ENCODE data around the gene PYCR2.
A peak's percentile ranks its signal among the peaks of the same experiment; 100 is the strongest.

The PYCR2 gene

DNA sequence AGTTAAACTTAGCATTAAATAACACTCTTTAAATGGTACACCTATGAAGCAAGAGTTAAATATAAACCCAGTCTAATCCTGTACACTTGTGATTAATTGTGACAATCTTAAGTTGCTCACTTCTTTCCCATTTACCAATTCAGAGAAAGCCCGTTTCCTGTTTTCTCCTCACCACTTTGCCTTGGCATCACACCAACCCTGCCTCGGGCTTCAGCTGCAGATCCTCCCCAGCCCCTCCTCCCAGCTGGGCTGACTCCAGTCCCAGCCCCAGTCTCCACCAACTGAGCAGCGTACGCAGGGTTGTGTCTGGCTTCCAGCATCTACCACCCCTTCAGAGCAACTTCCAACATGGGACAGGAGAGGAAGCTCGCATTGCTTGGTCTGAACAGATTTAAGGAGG is 4.1 kb downstream of the PYCR2 start:
- no peak for DNase-seq (ENCODE audit: low read depth in 3 of 3)

DNA sequence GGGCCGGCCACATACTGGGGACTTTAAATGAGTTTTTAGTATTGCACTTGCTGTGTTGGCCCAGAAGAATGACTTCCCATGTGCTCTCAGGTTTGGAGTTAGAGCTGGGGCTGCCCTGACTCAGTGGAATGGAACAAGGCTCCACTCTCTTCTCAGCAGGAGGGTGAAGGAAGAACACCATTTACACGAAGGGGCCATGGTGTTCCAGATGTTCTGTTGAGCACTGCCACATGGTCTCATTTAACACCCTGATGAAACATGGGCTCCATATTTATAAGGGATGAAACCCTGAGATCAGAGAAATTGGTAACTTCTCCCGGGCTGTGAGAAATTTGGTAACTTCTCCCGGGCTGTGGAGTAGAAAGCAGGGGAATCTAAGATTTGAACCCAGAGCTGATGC is 5.8 kb downstream of the PYCR2 start:
- DNase-seq (ENCODE audit: low read depth in 3 of 3) = no peak

DNA sequence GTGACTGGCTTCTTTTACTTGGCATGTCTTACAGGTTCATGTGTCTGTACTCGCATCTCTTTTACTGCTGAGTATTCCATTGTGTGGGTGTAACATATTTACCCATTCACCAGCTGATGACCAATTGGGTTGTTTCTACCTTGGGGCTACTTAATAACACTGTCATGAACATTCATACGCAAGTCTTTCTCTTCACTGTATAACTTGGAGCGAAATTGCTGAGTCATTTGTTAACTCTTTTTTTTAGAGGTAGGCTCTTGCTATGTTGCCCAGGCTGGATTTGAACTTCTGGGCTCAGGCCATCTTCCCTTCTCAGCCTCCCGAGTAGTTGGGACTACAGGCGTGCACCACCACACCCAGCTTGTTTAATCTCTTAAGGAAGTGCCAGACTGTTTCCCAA is 6.5 kb downstream of the PYCR2 start:
- DNase-seq (ENCODE audit: low read depth in 3 of 3) = no peak

DNA sequence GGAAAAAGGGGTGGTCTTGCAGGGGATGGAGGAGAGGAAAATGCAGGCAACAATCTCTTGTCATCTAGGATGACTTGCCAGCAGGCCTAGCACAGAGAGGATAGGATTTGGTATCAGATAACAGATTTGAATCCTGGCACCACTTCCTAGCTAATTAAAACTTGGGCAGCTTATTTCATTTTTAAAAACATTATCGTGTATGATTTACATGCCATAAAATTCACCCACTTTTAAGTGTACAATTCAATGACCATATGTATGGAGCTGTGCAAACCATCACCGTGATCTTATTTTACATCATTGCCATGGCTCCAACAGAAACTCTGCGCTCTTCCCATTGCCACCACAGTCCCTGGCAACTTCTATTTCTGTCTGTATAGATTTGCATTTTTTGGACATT is 6.9 kb downstream of the PYCR2 start:
- DNase-seq (ENCODE audit: low read depth in 3 of 3) = no peak

DNA sequence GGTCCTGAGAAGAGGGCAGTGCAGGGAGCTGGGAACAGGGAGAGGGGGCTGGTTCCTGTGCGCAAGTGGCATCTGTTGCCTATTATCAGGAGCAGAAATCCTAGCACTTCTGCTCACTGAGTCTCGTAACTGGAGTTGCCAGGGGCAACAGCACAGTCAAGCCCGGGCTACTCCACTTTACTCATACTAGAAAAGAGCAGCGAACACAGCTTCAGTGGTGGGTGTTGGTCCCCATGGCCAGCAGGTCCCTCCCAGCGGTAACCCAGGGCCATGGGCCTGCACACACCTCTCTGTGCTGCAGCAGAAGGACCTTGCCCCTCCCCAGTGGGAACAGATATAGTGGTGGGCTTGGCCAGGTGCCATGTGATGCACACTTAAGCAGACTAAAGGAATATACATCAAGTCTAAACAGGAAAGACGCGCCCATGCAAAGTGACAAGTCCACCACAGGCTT is 8.5 kb downstream of the PYCR2 start:
- no peak for DNase-seq (ENCODE audit: low read depth in 3 of 3)

DNA sequence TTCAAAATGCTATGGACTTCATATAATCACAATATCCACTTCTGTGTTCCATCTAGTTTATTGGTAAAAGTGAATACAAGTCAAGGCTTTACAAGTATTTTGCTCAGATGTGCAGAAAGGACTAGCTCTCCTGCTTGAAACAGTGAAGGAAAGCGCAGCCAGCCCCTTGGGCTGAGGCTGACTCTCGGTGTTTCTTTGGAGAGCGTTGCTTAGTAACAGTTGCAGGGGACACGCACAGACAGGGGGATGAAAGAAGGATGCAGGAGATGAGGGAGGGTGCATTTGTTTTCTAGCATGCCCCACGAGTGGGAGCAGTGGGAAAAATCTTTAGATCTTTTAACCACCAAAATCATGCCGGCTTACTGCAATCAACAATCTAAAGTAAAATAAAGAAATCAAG is 9.1 kb downstream of the PYCR2 start:
- no peak for DNase-seq (ENCODE audit: low read depth in 3 of 3)

DNA sequence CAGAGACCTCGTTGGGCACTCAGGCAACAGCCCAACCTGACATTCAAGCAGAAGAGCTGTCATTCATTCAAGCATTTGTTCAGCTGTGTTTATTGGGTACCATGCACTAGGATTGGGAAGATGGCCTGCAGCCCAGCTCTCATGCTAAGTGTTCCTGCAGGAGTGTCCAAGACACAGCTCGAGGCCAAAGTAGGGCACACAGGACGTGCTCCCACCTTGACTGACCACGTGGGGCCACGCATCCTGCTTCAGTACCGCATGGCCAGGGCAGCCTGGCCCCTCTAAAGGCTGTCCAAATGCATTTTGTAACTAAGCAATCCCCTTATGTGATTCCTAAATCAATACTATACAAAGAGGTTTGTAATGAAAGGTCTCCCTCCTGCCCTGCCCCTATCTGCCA is 9.7 kb downstream of the PYCR2 start:
- no peak for DNase-seq (ENCODE audit: low read depth in 3 of 3)

DNA sequence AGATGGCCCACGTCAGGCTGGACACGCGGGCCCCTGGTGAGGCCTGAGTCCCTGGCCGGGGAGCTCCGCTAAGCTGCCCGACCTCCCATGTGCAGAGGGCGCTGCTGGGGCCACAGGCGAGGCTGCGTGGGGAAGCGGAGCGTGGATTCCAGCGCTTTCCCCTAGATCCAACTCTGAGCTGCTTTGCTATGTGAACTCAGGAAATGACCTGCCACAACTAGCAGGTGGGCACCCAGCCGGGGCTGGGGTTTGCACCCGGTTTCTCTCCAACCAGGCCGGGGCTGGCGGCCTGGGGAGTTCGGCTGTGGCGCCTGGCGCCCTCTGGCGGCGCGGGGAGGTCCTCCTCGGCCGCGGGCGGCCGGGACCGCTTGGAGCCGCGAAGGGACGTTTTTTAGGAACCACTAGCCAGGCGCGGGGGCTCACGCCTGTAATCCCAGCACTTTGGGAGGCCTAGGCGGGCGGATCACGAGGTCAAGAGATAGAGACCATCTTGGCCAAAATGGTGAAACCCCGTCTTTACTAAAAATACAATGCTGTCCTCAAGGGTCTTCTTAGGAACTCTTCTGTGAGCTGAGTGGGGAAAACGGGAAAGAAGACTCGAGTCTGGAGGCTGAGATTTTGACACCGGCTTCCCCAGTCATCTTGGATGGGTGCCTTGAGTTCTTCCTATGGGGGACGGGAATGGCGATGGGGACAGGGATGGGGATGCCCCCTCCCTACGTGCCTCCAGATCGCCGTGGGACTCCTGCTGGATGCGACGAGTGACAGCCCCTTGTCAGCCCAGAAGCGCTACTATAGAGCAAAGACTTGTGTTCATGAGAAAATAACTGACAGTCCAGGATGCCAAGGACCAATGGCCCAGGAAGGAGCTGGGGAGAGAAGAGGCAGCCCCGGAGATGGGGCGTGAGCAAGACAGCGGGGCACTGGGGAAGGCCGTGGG is 12.6 kb downstream of the PYCR2 start:
- DNase-seq (ENCODE audit: low read depth in 3 of 3) = peak; percentile 46 to 61 (median 49)

DNA sequence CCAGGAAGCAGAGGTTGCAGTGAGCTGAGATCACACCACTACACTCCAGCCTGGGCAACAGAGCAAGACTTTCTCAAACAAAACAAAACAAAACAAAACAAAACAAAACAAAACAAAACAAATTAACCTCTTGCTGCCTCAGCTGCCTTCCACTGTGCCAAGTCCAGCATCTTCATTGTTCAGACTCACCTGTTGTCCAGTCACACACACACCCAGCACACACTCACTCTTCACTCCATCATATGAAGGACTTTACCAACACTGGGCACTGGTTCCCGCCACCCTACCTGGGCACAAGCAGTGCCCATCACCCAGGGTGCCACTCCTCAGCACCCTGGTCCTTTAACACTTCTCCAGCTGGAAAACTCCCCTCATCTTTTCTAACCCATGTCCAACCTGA is 14.6 kb downstream of the PYCR2 start:
- DNase-seq (ENCODE audit: low read depth in 3 of 3) = no peak

DNA sequence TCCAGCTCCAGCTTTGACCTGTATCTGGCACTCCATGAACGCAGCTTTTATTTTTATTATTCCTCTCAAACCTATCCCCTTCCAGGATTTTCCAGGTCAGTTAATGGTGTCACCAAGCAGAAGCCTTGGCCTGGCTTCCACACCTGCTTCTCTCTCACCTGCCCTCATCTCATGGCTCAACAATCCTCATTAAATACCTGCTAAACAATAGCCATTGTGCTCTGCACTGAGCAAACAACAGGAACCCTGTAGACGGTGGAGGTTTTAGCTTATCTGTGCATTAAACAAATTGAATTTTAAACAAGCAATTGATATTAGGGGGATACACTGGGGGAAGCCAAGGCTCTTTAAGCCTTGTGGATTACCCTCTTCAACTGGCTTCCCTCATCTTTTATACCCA is 15.3 kb downstream of the PYCR2 start:
- no peak for DNase-seq (ENCODE audit: low read depth in 3 of 3)

DNA sequence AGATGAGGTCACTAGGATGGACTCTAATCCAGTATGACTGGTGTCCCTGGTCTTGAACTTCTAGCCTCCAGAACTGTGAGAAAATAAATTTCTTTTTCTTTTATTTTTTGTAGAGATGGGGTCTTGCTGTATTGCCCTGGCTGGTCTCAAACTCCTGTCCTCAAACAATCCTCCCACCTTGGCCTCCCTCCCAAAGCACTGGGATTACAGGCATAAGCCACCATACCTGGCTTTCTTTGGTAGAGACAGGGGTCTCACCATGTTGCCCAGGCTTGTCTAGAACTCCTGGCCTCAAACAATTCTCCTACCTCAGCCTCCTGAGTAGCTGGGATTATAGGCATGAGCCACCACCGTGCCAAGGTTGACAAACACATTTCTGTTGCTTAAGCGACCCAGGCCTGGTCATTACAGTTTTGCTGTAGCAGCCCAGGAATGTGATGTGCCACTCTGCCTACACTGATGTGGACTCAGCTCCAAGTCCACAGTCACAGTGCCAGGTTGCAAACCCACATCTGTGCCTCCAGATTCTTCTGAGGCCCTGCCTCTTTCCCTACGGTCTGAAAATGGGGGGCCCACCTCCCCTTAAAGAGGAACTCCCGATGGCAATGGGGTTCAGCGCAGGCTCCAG is 15.9 kb downstream of the PYCR2 start:
- no peak for DNase-seq (ENCODE audit: low read depth in 3 of 3)

DNA sequence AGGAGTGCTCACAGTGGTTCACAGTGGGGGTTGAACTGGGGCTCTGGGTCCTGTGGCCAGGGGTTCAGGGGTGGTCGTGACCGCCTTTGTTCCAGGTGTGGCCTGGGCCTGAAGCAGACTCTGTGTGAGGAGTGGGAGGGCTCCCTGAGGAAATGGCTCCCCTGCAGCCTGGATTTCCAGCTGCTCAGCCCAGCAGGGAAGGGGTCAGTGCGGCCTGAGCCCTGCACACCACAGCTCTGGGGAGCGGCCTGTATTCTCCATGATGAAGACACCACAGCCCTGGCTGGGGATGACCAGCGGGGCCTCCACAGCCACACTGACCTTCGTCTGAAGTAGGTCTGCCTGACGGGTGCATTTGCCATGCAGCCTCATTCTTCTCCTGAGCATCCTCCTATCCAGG is 16.7 kb downstream of the PYCR2 start:
- no peak for DNase-seq (ENCODE audit: low read depth in 3 of 3)

DNA sequence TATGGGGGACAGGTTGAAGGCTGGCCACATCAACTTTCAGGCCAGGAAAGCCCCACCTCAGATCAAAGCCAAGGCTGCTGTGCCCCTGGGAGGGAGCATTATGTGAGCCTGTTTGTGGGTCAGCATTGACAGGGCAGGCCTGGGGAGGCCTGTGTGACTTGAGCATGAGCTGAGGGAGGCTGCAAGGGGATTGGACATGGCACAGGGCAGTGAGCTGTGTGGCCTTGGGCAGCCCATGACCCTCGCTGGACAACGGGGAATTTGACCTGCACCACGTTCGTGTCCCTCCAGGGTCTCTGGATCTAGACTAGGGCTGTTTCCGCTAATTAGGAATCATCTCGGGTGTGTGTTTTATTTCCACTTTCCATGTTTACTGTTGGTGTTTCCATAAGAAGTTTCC is 17.6 kb downstream of the PYCR2 start:
- no peak for DNase-seq (ENCODE audit: low read depth in 3 of 3)

DNA sequence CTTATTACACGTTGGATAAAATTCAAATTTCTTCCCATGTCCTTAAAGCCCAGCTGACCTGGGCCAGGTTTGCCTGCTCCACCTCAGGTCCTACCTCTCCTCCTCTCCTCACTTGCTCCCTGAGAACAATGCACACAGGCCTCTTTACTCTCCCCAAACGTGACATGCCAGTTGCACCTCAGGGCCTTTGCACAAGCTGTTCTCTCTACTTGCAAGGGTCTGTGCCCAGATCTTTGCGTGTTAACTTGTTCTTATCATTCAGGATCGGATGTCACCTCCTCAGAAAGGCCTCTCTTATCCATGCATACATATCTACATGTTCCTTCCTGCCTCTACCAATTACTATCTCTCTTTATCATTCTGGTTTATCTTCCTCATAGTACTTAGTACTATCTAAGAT is 20.4 kb downstream of the PYCR2 start:
- DNase-seq (ENCODE audit: low read depth in 3 of 3) = no peak

DNA sequence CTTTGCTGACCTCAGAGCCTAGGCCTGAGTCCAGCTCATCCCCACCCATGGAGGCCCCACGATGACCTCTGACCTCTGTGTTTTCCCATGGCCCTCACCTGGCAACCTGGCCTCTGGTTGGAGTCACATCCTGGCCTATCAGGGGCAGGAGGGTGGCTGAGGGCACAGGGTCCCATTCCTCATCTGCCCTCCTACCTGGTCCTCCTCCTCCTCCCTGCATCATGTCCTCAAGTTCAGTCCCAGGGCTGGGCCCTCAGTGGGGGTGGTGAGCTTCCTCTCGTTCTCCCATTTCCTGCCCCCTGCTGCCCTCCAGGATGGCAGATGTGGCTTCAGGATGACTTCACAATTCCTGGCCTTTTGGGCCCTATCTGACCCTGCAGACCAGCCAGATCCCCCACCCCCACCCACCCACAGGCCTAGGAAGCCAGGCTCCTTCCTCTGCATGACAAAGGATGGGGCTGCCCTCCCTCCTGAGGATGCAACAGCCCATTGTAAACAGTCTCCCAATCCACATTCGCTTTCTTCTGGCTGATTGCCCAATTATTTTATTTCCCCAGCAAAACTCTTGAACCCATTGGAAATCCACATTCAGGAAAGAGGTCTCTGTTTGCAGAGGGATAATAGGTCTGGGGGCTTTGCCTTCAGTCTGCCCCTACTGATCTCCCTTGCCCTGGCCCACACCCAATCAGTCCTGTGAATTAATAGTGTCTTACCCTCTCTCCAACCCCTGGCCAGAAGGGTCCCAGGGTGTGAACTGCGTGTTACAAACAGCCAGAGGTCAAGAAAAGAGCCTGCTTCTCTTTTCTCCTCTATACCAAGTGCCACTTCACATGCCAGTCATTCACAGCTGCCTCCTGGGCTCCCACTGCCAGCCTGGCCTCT is 24.8 kb downstream of the PYCR2 start:
- DNase-seq (ENCODE audit: low read depth in 3 of 3) = no peak

DNA sequence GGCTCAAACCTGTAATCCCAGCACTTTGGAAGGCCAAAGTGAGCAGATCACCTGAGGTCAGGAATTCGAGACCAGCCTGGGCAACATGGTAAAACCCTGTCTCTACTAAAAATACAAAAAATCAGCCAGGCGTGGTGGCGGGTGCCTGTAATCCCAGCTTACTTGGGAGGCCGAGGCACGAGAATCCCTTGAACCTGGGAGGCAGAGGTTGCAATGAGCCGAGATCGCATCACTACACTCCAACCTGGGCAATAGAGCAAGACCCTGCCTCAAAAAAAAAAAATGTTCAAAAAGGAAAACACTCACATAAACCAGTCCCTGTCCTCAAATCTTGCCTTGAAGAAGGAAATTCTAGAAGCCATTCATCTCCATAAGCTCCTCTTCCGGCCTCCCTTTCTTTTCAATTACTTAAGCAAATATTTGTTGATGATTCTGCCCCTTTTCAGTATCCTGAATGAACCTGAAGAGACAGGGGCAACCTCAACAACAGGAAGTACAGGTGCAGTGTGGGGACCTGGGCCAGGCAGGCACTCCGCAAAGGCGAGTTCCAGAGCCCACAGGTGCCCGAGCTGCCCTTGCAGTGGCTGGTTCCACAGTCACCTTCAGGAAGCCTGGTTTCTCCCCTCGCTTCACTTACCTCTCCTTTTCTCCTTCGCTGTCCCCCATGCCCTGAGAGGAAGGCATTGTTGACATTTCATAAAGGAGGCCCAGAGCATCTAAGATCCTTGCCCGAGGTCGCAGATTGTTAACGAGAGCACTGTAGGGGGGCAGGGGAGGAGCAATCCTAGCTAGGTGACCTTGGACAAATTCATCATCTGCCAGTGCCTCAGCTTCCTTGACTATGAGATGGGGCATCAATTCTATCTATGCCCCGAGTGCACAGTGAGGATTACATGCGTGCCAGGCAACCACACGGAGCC is 26.2 kb downstream of the PYCR2 start:
- DNase-seq (ENCODE audit: low read depth in 3 of 3) = no peak

DNA sequence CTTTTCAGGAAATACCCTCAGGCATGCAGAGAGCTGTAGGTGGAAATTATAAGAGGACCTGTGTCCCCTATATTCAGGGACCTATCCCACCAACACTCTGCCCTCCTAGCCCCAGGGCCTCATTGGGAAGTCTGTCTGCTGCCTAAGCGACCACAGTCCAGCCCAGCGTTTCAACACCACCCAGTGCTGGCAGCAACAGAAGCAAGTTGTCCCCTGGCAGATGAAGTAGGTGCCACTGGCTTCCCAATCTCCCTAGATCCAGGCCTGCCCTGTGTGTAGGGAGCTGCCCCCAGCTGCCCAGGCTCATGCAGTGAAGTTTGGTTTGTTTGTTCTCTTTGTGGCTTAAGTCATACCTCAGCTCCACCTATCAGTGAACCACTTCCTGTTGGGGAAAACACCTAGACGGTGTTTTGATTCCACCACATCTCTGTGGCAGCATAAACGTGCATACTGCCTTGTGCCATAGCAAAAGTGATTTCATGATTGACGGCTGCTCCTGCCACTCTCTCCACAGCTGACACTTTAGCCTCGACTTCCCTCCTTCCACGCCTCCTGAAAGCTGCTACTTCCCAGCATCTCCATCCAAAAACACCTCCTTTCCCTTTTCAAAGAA is 27.0 kb downstream of the PYCR2 start:
- DNase-seq (ENCODE audit: low read depth in 3 of 3) = peak in 2 of 3 experiments; percentile 36 to 45

DNA sequence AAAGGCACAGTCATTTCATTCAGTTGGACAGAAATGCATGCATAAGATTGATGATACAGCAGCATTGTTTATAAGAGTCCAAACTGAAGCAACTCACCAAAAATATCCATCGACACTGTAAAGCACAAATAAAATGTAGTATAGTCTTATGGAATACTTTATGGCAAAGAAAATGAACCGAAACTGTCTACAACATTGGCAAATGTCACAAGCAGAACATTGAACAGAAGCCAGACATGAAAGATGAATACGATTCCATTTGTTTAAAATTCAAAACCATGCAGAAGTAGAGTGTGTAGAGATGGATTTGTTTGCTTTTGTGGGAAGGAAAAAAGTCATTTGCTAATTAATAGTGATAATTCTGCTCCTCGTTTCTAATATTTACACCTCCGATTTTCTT is 27.6 kb downstream of the PYCR2 start:
- DNase-seq (ENCODE audit: low read depth in 3 of 3) = no peak

DNA sequence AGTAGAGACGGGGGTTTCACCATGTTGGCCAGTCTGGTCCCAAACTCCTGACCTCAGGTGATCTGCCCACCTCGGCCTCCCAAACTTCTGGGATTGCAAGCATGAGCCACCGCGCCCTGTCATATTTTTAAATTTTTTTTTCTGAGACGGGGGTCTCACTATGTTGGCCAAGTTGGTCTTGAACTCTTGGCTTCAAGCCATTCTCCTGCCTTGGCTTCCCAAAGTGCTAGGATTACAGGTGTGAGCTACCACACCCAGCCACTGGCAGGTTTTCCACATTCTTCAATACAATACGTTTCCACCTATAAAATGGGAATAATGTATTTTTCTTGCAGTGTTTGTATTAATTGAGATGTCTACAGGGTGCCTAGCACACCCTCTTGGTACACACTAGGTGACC is 31.7 kb downstream of the PYCR2 start:
- no peak for DNase-seq (ENCODE audit: low read depth in 3 of 3)

DNA sequence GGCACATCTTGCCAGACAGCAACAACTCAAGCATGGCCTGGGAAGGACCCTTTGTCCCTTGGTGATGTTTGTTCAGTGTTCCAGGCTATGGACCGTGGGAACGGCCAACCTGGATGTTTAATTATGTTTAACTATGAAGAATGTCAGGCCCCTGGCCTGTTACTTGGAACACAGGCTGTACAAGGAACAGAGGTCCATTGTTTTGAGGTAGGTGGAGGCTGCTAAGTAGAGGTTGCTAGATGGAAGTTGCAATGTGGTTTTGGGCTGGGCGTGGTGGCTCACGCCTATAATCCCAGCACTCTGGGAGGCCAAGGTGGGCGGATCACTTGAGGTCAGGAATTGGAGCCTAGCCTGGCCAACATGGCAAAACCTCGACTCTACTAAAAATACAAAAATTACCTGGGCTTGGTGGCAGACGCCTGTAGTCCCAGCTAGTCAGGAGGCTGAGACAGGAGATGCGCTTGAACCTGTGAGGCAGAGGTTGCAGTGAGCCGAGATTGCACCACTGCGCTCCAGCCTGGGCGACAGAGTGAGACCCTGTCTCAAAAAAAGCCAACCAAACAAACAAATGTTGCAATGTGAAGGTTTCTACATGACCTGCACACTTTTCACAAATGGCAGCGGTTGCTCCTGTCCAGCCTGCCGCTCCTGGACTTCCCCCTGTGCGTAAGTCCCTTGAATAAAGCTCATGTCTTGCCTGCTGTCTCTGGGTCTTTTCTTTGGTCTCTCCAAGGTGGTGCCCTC is 32.6 kb downstream of the PYCR2 start:
- no peak for DNase-seq (ENCODE audit: low read depth in 3 of 3)
